ENCODE data around the gene UMAD1.

UMAD1 gene

GRCh38 chr7:7701527-7701926 lies 61.0 kb downstream of the UMAD1 start:
- no peak for TF ChIP-seq CTCF (IDR thresholded peaks at IDR 0.05; ENCODE audit: extremely low read depth, missing control alignments)
- DNase-seq (ENCODE audit: low spot score) = no peak

- DNase-seq (ENCODE audit: low spot score) = no peak
- no peak for TF ChIP-seq CTCF (IDR thresholded peaks at IDR 0.05; ENCODE audit: extremely low read depth, missing control alignments)
Measured at GRCh38 chr7:7702826-7703225, 62.3 kb downstream of the UMAD1 start.

GRCh38 chr7:7703427-7703826 lies 62.9 kb downstream of the UMAD1 start:
- DNase-seq (ENCODE audit: low spot score) = no peak
- no peak for TF ChIP-seq CTCF (IDR thresholded peaks at IDR 0.05; ENCODE audit: extremely low read depth, missing control alignments)

- no peak for TF ChIP-seq CTCF (IDR thresholded peaks at IDR 0.05; ENCODE audit: extremely low read depth, missing control alignments)
- no peak for DNase-seq (ENCODE audit: low spot score)
Measured at GRCh38 chr7:7704867-7705266, 64.3 kb downstream of the UMAD1 start.

GRCh38 chr7:7705318-7705717 lies 64.8 kb downstream of the UMAD1 start:
- DNase-seq (ENCODE audit: low spot score) = no peak
- TF ChIP-seq CTCF (IDR thresholded peaks at IDR 0.05; ENCODE audit: extremely low read depth, missing control alignments) = no peak

GRCh38 chr7:7706101-7706511 lies 65.6 kb downstream of the UMAD1 start:
- no peak for TF ChIP-seq CTCF (IDR thresholded peaks at IDR 0.05; ENCODE audit: extremely low read depth, missing control alignments)
- peak; percentile 20 for DNase-seq (ENCODE audit: low spot score)

- no peak for DNase-seq (ENCODE audit: low spot score)
- TF ChIP-seq CTCF (IDR thresholded peaks at IDR 0.05; ENCODE audit: extremely low read depth, missing control alignments) = no peak
Measured at GRCh38 chr7:7706556-7707172, 66.1 kb downstream of the UMAD1 start.
